GM23338 (cell line): ENCODE results near the gene DUSP10. TPM values are rescaled to one million over a fixed set of nuclear protein-coding genes. Genes with fewer than 3 reads are reported as not detected.

ENCODE experiments used
- ATAC-seq: fragments of 200-7000 bp; cut with Tn5 transposase; 3 replicates; pipeline ENCODE4 v1.9.1; 2020
- DNase-seq: peaks from one replicate; pipeline ENCODE4 v3.0.0-alpha.2; 2015; ENCODE audit warnings: low spot score
- H2AFZ ChIP-seq: fragments of 200-600 bp; sonication (generic); 2 replicates; pipeline ENCODE4 v1.8.0; 2016; ENCODE audit warnings: antibody characterized with exemption, mild to moderate bottlenecking, moderate library complexity
- H3F3A ChIP-seq: fragments of 200-600 bp; sonication (generic); replicated peaks from 2 replicates; pipeline ENCODE4 v1.8.0; 2017; ENCODE audit warnings: antibody characterized with exemption, mixed run types, low read depth
- H3K27ac ChIP-seq: fragments of 200-600 bp; sonication (generic); 2 replicates; pipeline ENCODE4 v1.6.1; 2016; ENCODE audit warnings: low read depth
- H3K27me3 ChIP-seq: fragments of 200-600 bp; sonication (generic); 2 replicates; pipeline ENCODE4 v1.8.0; 2016; ENCODE audit warnings: mild to moderate bottlenecking, mixed run types, moderate library complexity; ENCODE audit not compliant: insufficient read depth
- H3K36me3 ChIP-seq: fragments of 200-600 bp; sonication (generic); 2 replicates; pipeline ENCODE4 v1.8.0; 2016; ENCODE audit warnings: mild to moderate bottlenecking; ENCODE audit not compliant: insufficient read depth
- H3K4me1 ChIP-seq: fragments of 200-600 bp; sonication (generic); 2 replicates; pipeline ENCODE4 v1.8.0; 2016; ENCODE audit warnings: mild to moderate bottlenecking, moderate library complexity; ENCODE audit not compliant: insufficient read depth
- H3K4me2 ChIP-seq: fragments of 200-600 bp; sonication (generic); 2 replicates; pipeline ENCODE4 v1.7.1; 2017; ENCODE audit warnings: mixed run types
- H3K4me3 ChIP-seq: fragments of 200-600 bp; sonication (generic); 2 replicates; pipeline ENCODE4 v1.6.1; 2016; ENCODE audit warnings: mixed run types
- H3K79me2 ChIP-seq: fragments of 200-600 bp; sonication (generic); replicated peaks from 2 replicates; pipeline ENCODE4 v1.8.0; 2017; ENCODE audit warnings: mild to moderate bottlenecking; ENCODE audit not compliant: insufficient read depth
- H3K9me2 ChIP-seq: fragments of 200-600 bp; sonication (generic); 2 replicates; pipeline ENCODE4 v1.8.0; 2017; ENCODE audit not compliant: insufficient read depth
- H4K20me1 ChIP-seq: fragments of 200-600 bp; sonication (generic); replicated peaks from 2 replicates; pipeline ENCODE4 v1.8.0; 2017; ENCODE audit warnings: mild to moderate bottlenecking; ENCODE audit not compliant: insufficient read depth
- H3K27ac Mint-ChIP-seq: 2 replicates; pipeline ENCODE4 v1.8.0; 2020; ENCODE audit warnings: inconsistent platforms, mild to moderate bottlenecking, moderate library complexity, mixed read lengths
- H3K27me3 Mint-ChIP-seq: 3 replicates; pipeline ENCODE4 v1.8.0; 2022; ENCODE audit warnings: low read depth, mild to moderate bottlenecking, moderate library complexity, mixed read lengths, inconsistent platforms; ENCODE audit not compliant: insufficient read depth, poor library complexity
- H3K36me3 Mint-ChIP-seq: 3 replicates; pipeline ENCODE4 v1.8.0; 2021; ENCODE audit warnings: low read depth, mild to moderate bottlenecking, inconsistent platforms, moderate library complexity, mixed read lengths
- H3K4me1 Mint-ChIP-seq: 3 replicates; pipeline ENCODE4 v1.8.0; 2020; ENCODE audit warnings: mild to moderate bottlenecking, inconsistent platforms, mixed read lengths
- H3K4me3 Mint-ChIP-seq: 3 replicates; pipeline ENCODE4 v1.8.0; 2021; ENCODE audit warnings: moderate library complexity, mild to moderate bottlenecking, inconsistent platforms, mixed read lengths
- H3K9me3 Mint-ChIP-seq: 3 replicates; pipeline ENCODE4 v1.8.0; 2020; ENCODE audit warnings: moderate library complexity, mild to moderate bottlenecking, inconsistent platforms, mixed read lengths
- CREB1 ChIP-seq: fragments of 250-450 bp; sonication (Bioruptor Pico); IDR thresholded peaks from 2 replicates; pipeline ENCODE4 v1.5.0; 2020; ENCODE audit warnings: low read depth, mild to moderate bottlenecking, moderate library complexity
- EZH2 ChIP-seq: fragments of 200-600 bp; sonication (generic); IDR thresholded peaks from one replicate; pipeline ENCODE4 v1.8.0; 2017; ENCODE audit warnings: antibody characterized with exemption, mild to moderate bottlenecking, low read depth; ENCODE audit not compliant: unreplicated experiment
- EZH2phosphoT487 ChIP-seq: fragments of 200-600 bp; sonication (generic); IDR thresholded peaks from one replicate; pipeline ENCODE4 v1.8.1; 2018; ENCODE audit warnings: antibody characterized with exemption; ENCODE audit not compliant: unreplicated experiment
- JUNB ChIP-seq: IDR thresholded peaks from one replicate; pipeline ENCODE4 v1.6.1; 2016; ENCODE audit warnings: antibody characterized with exemption; ENCODE audit not compliant: unreplicated experiment
- NANOG ChIP-seq: IDR thresholded peaks from 2 replicates; pipeline ENCODE4 v1.6.1; 2016; ENCODE audit warnings: antibody characterized with exemption, borderline replicate concordance
- POLR2AphosphoS5 ChIP-seq: IDR thresholded peaks from 2 replicates; pipeline ENCODE4 v1.6.1; 2016; ENCODE audit warnings: antibody characterized with exemption, low read depth
- STAT1 ChIP-seq: IDR thresholded peaks from one replicate; pipeline ENCODE4 v1.6.1; 2016; ENCODE audit warnings: antibody characterized with exemption; ENCODE audit not compliant: unreplicated experiment
- ZNF114 ChIP-seq: fragments of 250-450 bp; sonication (Bioruptor Pico); IDR thresholded peaks from 2 replicates; pipeline ENCODE4 v1.5.0; 2020; ENCODE audit warnings: mild to moderate bottlenecking, moderate library complexity
- polyA plus RNA-seq: library from polyadenylated mRNA; unstranded; fragments of >200 nt; fragmentation: Nextera tagmentation; extraction: Ambion mirVana; gene quantifications from 2 replicates; pipeline ENCODE4 v1.2.1, GENCODE V29; 2016
- total RNA-seq: library from RNA; depleted of rRNA; stranded (reverse); fragments of >200 nt; shearing (Covaris generic); gene quantifications from 2 replicates; pipeline ENCODE4 v1.2.3, GENCODE V29; 2014
- TF ChIP-seq, protein P1 (sequence below): fragments of 250-450 bp; sonication (Bioruptor Pico); IDR thresholded peaks from 2 replicates; pipeline ENCODE4 v1.5.0; 2020; ENCODE audit warnings: mild to moderate bottlenecking, moderate library complexity
- TF ChIP-seq, protein P2 (sequence below): IDR thresholded peaks from one replicate; pipeline ENCODE4 v1.6.1; 2018; ENCODE audit warnings: antibody characterized with exemption; ENCODE audit not compliant: unreplicated experiment
- TF ChIP-seq, protein P3 (sequence below), 2 experiments: fragments of 200-600 bp in 1 of 2; sonication (generic) in 1 of 2; conservative IDR thresholded peaks; 2 replicates each; pipeline versions ENCODE4 v1.5.1 to v1.6.1; 2016 to 2017; ENCODE audit warnings: antibody characterized with exemption in 2 of 2, low read depth in 2 of 2, mild to moderate bottlenecking in 2 of 2, moderate library complexity in 1 of 2

DUSP10 gene
- total and polyA plus RNA-seq, 2 experiments from 2014 or later, result 1.5 to 1.6 TPM

DNA sequence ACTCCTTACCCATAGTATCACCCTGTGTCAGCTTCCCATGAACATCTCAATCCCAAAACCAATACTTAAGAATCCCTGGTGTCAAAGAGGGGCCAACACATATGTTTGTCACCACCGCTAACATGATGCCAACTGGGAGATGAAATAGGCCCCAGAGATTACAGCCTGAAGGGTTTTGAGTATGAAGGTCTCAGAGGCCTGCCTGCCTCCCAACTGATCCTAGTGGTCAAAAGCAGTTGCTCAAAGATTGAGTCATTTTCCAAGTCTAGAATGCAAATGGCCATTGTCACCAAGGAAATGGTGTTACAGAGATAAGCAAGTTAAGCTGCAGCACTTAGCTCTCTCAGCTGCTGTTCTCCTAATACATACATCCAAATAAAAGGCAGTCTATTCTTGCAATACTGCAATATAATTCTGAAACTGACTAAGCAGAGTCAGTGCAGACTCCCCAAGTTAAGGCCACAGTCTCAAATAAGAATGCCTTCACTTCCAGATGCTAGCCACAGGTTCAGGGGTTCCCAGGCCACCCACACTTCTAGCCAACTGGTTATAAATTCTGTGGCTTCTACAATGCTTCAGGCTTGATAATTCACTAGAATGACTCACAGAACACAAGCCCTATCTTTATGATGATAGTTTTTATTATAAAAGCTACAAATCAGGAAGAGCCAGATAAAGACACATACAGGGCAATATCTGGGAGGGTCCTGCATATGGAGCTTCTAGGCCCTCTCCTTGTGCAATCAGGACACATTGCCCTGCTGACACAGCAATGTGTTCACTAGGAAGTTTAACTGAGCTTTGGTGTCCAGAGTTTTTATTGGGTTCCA lies 18.7 kb downstream of the DUSP10 start:
- no peak overlapping the region for H3K27ac Mint-ChIP-seq
- Histone ChIP-seq H3K36me3 (peaks cover 10% of the 10 kb centered on the region), H3K9me2 (peaks cover 12% of the 10 kb centered on the region; the same call in 1 of the 2 replicates), H3K27ac (no peak overlapping the region), H3K4me2 (no peak overlapping the region), H3K27me3 (peaks cover 8% of the 10 kb centered on the region), H3K4me3 (no peak overlapping the region), H4K20me1 (no peaks in the 10 kb centered on the region), H3K79me2 (no peaks in the 10 kb centered on the region), H3F3A (no peaks in the 10 kb centered on the region), H2AFZ (no peak overlapping the region), H3K4me1 (peaks cover 11% of the 10 kb centered on the region)
- H3K27me3 Mint-ChIP-seq, result no peaks in the 10 kb centered on the region
- no peak for TF ChIP-seq EZH2phosphoT487
- TF ChIP-seq JUNB, result no peak
- no peak for TF ChIP-seq STAT1
- TF ChIP-seq EZH2, result no peak
- TF ChIP-seq, protein P1, sequence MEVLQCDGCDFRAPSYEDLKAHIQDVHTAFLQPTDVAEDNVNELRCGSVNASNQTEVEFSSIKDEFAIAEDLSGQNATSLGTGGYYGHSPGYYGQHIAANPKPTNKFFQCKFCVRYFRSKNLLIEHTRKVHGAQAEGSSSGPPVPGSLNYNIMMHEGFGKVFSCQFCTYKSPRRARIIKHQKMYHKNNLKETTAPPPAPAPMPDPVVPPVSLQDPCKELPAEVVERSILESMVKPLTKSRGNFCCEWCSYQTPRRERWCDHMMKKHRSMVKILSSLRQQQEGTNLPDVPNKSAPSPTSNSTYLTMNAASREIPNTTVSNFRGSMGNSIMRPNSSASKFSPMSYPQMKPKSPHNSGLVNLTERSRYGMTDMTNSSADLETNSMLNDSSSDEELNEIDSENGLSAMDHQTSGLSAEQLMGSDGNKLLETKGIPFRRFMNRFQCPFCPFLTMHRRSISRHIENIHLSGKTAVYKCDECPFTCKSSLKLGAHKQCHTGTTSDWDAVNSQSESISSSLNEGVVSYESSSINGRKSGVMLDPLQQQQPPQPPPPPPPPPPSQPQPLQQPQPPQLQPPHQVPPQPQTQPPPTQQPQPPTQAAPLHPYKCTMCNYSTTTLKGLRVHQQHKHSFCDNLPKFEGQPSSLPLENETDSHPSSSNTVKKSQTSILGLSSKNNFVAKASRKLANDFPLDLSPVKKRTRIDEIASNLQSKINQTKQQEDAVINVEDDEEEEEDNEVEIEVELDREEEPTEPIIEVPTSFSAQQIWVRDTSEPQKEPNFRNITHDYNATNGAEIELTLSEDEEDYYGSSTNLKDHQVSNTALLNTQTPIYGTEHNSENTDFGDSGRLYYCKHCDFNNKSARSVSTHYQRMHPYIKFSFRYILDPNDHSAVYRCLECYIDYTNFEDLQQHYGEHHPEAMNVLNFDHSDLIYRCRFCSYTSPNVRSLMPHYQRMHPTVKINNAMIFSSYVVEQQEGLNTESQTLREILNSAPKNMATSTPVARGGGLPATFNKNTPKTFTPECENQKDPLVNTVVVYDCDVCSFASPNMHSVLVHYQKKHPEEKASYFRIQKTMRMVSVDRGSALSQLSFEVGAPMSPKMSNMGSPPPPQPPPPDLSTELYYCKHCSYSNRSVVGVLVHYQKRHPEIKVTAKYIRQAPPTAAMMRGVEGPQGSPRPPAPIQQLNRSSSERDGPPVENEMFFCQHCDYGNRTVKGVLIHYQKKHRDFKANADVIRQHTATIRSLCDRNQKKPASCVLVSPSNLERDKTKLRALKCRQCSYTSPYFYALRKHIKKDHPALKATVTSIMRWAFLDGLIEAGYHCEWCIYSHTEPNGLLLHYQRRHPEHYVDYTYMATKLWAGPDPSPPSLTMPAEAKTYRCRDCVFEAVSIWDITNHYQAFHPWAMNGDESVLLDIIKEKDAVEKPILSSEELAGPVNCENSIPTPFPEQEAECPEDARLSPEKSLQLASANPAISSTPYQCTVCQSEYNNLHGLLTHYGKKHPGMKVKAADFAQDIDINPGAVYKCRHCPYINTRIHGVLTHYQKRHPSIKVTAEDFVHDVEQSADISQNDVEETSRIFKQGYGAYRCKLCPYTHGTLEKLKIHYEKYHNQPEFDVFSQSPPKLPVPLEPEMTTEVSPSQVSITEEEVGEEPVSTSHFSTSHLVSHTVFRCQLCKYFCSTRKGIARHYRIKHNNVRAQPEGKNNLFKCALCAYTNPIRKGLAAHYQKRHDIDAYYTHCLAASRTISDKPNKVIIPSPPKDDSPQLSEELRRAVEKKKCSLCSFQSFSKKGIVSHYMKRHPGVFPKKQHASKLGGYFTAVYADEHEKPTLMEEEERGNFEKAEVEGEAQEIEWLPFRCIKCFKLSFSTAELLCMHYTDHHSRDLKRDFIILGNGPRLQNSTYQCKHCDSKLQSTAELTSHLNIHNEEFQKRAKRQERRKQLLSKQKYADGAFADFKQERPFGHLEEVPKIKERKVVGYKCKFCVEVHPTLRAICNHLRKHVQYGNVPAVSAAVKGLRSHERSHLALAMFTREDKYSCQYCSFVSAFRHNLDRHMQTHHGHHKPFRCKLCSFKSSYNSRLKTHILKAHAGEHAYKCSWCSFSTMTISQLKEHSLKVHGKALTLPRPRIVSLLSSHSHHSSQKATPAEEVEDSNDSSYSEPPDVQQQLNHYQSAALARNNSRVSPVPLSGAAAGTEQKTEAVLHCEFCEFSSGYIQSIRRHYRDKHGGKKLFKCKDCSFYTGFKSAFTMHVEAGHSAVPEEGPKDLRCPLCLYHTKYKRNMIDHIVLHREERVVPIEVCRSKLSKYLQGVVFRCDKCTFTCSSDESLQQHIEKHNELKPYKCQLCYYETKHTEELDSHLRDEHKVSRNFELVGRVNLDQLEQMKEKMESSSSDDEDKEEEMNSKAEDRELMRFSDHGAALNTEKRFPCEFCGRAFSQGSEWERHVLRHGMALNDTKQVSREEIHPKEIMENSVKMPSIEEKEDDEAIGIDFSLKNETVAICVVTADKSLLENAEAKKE, result no peak
- TF ChIP-seq NANOG, result no peak
- no peak for TF ChIP-seq ZNF114 (CRISPR knock-in tag)
- TF ChIP-seq, protein P2, sequence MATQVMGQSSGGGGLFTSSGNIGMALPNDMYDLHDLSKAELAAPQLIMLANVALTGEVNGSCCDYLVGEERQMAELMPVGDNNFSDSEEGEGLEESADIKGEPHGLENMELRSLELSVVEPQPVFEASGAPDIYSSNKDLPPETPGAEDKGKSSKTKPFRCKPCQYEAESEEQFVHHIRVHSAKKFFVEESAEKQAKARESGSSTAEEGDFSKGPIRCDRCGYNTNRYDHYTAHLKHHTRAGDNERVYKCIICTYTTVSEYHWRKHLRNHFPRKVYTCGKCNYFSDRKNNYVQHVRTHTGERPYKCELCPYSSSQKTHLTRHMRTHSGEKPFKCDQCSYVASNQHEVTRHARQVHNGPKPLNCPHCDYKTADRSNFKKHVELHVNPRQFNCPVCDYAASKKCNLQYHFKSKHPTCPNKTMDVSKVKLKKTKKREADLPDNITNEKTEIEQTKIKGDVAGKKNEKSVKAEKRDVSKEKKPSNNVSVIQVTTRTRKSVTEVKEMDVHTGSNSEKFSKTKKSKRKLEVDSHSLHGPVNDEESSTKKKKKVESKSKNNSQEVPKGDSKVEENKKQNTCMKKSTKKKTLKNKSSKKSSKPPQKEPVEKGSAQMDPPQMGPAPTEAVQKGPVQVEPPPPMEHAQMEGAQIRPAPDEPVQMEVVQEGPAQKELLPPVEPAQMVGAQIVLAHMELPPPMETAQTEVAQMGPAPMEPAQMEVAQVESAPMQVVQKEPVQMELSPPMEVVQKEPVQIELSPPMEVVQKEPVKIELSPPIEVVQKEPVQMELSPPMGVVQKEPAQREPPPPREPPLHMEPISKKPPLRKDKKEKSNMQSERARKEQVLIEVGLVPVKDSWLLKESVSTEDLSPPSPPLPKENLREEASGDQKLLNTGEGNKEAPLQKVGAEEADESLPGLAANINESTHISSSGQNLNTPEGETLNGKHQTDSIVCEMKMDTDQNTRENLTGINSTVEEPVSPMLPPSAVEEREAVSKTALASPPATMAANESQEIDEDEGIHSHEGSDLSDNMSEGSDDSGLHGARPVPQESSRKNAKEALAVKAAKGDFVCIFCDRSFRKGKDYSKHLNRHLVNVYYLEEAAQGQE, result no peak
- no peak for TF ChIP-seq CREB1
- no peak for TF ChIP-seq POLR2AphosphoS5
- TF ChIP-seq, protein P3, sequence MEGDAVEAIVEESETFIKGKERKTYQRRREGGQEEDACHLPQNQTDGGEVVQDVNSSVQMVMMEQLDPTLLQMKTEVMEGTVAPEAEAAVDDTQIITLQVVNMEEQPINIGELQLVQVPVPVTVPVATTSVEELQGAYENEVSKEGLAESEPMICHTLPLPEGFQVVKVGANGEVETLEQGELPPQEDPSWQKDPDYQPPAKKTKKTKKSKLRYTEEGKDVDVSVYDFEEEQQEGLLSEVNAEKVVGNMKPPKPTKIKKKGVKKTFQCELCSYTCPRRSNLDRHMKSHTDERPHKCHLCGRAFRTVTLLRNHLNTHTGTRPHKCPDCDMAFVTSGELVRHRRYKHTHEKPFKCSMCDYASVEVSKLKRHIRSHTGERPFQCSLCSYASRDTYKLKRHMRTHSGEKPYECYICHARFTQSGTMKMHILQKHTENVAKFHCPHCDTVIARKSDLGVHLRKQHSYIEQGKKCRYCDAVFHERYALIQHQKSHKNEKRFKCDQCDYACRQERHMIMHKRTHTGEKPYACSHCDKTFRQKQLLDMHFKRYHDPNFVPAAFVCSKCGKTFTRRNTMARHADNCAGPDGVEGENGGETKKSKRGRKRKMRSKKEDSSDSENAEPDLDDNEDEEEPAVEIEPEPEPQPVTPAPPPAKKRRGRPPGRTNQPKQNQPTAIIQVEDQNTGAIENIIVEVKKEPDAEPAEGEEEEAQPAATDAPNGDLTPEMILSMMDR (conservative IDR thresholded peaks at IDR 0.05; ENCODE audit: low read depth in 2 of 2), result no peak
- DNase-seq (no peak), ATAC-seq (no peak)
- peaks cover 10% of the 10 kb centered on the region for H3K4me1 Mint-ChIP-seq
- H3K36me3 Mint-ChIP-seq, result peaks cover 20% of the 10 kb centered on the region
- H3K9me3 Mint-ChIP-seq, result peaks cover 34% of the 10 kb centered on the region
- no peak overlapping the region for H3K4me3 Mint-ChIP-seq
